Stimulated activated naive CD4-positive, alpha-beta T cell (primary cell): Measurements from ENCODE around the gene FADS6.

ENCODE experiments used
- DNase-seq, 6 experiments: peaks; one replicate each; lab custom pipeline; 2025; lab: John Stamatoyannopoulos, UW

Gene FADS6, protein sequence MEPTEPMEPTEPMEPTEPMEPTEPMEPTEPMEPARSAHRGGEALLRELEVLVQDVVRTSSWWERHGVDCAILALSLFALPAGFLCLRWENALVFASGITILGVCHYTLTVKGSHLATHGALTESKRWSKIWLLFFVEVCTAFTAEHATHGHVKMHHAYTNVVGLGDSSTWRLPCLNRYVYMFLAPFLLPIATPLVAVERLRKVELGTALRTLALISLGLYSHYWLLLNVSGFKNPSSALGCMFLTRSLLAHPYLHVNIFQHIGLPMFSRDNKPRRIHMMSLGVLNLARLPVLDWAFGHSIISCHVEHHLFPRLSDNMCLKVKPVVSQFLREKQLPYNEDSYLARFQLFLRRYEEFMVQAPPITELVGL

DNA sequence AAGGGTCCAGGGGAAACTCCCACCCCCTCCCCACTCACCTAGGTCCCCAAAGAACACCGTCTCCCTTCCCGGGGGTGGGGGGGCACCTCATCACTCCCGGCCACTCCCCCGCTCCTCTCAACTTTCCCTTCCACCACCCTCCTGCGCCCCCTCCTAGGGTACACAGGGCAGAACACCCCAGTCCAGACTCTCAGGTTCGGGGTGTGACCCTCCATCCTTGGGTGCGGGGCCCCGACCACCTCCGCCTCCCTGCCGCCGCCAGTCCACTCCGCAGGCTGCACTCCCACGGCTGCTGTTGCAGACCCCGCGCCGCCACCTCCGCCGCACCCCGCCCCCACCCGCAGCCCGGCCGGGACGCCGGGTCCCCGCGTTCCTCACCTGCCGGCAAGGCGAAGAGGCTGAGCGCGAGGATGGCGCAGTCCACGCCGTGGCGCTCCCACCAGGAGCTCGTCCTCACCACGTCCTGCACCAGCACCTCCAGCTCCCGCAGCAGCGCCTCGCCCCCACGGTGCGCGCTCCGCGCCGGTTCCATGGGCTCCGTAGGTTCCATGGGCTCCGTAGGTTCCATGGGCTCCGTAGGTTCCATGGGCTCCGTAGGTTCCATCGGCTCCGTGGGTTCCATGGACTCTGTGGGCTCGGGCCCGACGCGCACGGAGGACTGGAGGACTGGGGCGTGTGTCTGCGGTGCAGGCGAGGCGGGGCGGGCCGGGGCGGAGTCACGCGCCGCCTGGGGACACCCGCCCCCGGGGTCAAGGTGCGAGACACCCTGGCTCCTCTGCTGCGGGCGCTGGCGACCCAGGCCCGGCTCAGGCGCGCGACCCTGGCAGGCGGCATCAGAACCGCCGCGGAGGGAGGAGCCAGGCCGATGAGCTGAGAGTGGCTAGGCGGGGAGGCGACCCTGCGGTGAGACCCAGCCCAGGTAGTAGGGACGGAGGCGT, at the start of gene FADS6:
Gene FADS6 (minus strand): TSS at position 660 of the 938 bp plus-strand sequence. CDS start 38 bp downstream, at position 622.
- peak in 1 of 6 experiments; percentile 4 for DNase-seq

GRCh38 chr17:74941128-74941725, 47.8 kb upstream of the FADS6 start:
- DNase-seq, result no peak

- DNase-seq, result no peak
These were observed 46.1 kb upstream of the FADS6 start for GRCh38 chr17:74939534-74939933.

DNA sequence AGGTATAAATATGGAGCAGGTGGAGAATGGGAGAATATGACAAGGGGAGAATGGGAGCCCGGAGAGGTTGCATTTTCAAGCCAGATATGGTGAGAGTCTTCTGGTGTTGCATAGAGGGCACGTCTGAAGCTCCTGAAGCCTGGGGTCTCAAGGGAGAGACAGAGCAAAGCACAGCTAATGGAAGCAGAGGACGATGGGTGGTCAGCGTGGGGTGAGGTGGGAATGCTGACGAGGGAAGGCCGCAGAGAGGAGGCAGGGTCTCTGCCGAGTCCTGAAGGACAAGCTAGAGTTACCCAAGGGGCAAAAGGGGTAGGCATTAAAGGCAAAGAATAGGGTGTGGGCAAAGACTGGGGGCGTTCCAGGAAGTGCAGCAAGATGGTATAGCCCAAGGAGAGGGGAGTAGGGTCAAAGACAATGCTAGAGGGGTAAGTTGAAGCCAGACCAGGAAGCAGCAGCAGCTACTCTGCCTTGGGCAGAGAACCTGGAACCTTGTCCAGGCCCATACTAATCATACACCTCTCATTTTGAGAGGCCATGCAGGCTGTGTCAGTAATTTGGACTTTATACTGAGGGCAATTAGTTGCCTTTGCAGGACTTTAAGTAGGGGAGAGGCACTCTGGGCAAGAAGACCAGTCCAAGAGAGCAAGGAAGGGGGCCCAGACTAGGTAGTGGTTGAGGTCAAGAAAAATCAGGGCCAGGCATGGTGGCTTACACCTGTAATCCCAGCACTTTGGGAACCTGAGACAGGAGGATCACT, 44.9 kb upstream of the FADS6 start:
- no peak for DNase-seq

DNA sequence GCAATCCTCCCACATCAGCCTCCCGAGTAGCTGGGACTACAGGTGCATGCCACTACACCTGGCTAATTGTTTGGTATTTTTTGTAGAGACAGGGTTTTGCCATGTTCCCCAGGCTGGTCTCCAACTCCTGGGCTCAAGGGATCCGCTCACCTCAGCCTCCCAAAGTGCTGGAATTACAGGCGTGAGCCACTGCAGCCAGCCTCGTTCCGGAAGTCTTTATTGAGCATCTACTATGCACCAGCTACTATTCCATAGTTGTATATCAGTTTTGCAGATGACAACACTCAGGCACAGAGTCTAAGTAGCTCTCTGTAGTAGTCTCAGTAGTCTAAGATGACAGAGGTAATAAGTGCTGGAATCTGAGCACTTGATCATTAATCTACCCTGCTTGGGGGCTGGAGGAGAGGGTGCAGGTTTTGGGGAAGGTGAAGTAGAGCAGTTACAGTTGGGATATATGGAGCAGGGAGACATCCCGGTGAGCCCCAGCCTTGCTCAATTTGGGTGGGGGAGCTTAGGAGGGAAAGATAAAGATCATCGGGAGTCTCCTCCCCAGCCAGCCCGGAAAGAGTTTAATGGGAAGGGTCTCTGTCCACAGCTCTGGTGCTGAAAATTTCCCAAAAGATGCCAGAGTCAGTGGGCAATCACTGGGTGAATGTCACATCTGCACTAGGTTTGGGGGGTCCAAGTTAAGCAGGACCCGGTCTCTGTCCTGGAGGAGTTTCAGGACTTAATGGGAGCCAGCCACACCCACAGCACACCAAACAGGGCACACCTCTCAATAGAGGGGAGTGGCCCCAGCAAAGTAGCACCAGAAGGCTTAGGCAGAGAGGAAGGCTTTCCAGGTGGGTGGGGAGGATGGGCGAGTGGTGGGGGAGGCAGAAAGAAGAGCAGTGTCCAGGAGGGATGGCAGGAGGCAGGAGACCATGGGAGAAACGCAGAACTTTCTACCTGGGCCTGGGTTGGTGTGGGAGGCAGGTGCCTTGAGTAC, 43.9 kb upstream of the FADS6 start:
- DNase-seq, result no peak

DNA sequence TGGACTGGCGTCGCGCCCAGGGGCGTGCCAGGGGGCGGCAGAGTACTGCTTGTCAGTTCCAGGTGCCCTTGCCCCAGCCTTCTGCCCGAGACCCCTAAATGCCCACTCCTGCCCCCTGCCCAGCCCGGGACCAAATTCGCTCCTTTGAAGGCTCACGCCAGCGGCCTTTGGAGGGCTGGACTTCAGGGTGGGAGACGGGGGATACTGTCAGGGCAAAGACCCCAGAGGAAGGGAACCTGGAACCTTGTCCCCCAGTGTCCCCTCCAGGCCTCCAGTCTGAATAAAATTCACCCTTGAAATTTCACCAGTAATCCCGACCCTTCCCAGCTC, 43.0 kb upstream of the FADS6 start:
- DNase-seq, result no peak

DNA sequence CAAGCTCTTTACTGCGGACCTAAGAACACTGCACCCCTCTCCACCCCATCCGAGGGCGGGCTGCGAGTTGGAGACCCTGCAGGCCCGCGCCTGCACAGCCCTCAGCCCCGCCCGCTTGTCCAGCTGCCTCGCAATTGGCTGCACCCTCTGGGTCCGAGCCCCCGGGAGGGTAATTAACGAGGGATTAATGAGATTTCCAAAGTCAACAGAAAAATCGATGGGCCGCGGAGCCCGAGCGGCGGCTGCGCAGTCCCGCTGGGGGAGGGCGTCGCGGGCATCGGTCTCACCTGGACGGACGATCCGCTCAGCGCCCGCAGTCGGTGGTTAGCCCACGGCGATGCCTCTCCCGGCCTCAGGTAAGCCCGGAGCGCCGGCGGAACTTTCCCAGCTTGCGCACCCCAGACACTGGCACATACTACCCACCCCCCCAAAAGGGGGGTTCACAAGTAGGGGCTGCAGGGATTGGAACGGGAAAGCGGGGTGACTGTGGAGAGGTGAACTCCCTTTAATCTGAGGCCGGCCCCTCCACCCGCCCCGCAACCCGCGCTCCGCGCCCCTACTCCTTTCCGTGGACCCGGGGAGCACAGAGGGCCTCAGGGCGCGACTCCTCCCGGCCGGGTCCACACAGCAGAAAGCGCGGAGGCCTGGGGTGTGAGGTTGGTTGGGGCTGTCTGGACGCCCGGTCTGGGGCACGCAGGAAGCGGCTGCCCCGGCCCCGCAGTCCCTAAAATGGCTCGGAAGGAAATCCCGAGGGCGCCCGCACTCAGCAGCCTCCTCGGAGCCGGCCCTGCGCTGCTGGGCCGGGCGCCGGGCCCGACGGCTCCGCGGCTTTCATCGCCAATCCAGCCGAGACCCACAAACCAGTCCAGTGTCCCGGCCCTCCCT, 42.4 kb upstream of the FADS6 start, which contains the start of gene OTOP3:
Gene OTOP3 (plus strand): TSS at position 314 of the 885 bp plus-strand sequence. CDS start 24 bp downstream, at position 338.
- DNase-seq, result no peak

DNA sequence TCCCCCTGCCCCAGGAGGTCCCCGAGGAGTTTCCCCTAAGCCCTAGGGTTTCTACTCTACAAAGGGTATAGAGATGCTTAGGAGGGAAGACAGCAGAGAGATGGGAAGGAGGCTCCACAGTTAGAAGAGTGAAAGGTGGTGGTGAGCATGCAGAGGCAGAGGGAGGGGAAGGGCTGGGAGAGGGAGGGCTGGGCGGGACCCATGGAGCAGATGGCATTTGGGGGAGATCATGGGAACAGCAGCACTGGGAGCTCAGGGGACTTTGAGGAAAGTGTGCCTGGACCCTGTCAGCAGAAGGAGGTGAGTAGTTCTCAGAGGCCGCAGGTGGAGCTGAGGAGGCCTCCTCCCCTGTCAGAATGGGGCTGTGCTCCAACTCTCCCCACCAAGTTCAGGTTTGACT, 41.6 kb upstream of the FADS6 start:
- no peak for DNase-seq

DNA sequence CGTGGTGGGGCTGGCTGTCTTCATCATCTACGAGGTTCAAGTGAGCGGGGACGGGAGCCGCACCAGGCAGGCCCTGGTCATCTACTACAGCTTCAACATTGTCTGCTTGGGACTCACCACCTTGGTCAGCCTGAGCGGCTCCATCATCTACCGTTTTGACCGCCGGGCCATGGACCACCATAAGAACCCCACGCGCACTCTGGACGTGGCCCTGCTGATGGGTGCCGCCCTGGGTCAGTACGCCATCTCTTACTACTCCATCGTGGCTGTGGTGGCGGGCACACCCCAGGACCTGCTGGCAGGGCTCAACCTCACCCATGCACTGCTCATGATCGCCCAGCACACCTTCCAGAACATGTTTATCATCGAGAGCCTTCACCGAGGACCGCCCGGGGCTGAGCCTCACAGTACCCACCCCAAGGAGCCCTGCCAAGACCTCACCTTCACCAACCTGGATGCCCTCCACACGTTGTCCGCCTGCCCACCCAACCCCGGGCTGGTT, 37.2 kb upstream of the FADS6 start:
- no peak for DNase-seq

DNA sequence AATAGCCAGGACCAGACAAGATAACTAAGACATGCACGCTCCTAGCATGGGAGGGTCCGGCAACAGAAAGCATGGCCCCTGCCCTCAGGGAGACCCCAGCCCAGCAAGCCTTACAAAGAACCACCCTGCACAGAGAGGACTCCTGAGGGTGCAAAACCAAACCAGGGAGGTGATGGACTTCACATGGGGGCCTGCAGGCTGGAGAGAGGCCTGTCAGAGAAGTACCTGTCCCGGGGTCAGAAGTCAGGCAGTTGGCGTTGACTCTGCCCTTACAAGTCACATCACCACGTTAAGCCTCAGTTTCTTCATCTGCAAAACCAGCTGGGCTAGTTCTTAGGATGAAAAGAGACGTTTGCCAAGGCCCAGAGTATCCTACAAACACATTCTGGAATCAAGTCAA, 35.4 kb upstream of the FADS6 start:
- no peak for DNase-seq

- no peak for DNase-seq
These were observed 31.8 kb upstream of the FADS6 start for GRCh38 chr17:74925242-74925641.

GRCh38 chr17:74924250-74924948, 31.0 kb upstream of the FADS6 start, which contains the start of gene OTOP2:
Gene OTOP2 (plus strand): TSS chr17:74924273. CDS start chr17:74924633, 360 bp downstream.
- peak in 1 of 6 experiments; percentile 38 for DNase-seq

GRCh38 chr17:74923538-74924249, 30.3 kb upstream of the FADS6 start:
- DNase-seq, result peak; percentile 25 to 80 (median 62)

DNA sequence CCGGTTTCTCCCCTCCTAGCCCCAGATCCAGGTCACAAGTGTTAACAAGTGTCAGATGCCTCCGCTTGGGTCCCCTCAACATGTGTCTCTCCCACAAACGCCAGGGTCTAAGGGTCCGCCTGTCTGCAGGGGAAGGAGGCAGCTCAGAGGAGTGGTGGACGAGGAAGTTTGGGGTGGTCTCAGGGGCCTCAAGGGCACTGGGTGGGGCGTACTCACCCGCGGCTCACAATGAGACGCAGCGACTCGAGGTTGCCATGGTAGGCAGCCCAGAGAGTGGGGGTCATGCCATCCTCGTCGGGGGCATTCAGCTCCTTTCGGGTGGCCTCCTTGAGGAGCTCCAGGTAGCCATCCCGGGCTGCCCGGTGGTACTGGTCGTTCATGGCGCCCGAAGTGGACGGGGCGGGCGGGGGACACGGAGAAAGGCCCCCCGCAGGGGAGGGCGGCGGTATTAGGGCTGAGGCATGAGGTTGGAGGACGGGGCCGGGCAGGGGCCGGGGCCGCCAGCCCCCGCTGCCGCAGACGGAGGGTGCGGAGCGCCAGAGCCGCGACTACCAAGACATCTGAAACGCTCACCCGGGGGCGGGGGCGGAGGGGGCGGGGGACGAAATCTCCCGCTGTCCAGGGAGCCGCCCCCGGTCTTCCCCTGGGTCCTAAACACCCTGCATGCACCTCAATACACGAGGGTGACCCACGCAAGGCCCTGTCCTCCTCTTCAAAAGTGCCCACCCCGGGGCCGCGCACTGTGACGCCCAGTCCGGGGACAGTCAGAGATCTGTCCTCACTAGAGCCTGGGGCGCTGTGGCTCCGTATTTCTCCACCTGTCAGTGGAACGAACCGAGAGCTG, 29.5 kb upstream of the FADS6 start, which contains the start of gene USH1G:
Gene USH1G (minus strand): TSS at position 562 of the 844 bp plus-strand sequence. CDS start 182 bp downstream, at position 380.
- peak in 1 of 6 experiments; percentile 80 for DNase-seq

DNA sequence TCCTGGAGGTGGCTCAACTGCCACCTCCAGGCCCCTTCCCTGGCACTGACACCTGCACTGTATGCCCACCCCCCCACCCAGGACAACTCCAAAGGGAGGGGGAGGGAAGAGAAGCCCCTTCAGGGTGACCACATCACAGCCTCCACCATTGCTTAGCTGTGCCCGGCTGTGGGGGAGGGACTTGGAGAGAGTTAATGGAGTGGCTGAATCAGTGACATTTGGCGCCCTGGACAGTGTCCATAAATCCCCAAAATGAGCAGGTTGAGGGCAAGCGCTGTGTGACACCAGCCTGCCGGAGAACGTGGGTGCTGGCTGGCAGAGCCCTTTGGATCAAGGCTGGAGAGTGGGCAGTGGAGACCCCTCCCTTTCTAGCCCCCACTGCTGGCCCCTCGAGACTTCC, 28.7 kb upstream of the FADS6 start:
- no peak for DNase-seq

DNA sequence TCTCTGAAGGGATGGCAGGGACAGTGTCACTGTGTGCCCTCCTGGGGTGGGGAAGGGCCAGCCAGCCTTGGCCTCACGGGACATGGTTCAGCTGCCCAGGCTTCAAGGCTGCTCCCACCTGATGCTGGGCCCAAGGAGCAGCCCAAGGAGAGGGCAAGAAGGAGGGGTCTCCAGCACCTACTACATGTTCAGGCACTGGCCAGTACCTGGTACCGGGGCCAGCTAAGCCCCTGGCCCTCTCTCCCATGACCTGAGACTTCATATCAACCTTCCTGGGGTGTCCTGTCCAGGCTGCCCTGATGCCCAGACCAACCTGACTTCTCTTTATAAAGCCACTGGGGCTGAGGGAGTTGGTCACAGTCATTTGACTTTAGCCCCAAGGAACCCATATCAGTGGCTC, 28.3 kb upstream of the FADS6 start:
- no peak for DNase-seq
